Peyer's patch (tissue), 4 donors: ENCODE measurements around the gene P2RX7.

Source experiments
- POLR2A ChIP-seq, 2 donors: fragments of 450-650 bp; IDR thresholded peaks; one replicate each; pipeline ENCODE4 v1.5.1; 2017; ENCODE audit warnings: antibody characterized with exemption in 2 of 2, mild to moderate bottlenecking in 2 of 2, moderate library complexity in 2 of 2
- TF ChIP-seq, protein P1 (sequence below), 6 experiments: fragments of 450-650 bp in 4 of 6; fragments of 200-600 bp in 2 of 6; sonication (generic) in 1 of 6; IDR thresholded peaks; one replicate each; pipeline ENCODE4 v1.5.1; 2017 to 2019; ENCODE audit warnings: antibody characterized with exemption in 6 of 6, mild to moderate bottlenecking in 3 of 6, moderate library complexity in 1 of 6

- no peak for TF ChIP-seq POLR2A (IDR thresholded peaks at IDR 0.05)
- TF ChIP-seq, protein P1, sequence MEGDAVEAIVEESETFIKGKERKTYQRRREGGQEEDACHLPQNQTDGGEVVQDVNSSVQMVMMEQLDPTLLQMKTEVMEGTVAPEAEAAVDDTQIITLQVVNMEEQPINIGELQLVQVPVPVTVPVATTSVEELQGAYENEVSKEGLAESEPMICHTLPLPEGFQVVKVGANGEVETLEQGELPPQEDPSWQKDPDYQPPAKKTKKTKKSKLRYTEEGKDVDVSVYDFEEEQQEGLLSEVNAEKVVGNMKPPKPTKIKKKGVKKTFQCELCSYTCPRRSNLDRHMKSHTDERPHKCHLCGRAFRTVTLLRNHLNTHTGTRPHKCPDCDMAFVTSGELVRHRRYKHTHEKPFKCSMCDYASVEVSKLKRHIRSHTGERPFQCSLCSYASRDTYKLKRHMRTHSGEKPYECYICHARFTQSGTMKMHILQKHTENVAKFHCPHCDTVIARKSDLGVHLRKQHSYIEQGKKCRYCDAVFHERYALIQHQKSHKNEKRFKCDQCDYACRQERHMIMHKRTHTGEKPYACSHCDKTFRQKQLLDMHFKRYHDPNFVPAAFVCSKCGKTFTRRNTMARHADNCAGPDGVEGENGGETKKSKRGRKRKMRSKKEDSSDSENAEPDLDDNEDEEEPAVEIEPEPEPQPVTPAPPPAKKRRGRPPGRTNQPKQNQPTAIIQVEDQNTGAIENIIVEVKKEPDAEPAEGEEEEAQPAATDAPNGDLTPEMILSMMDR (IDR thresholded peaks at IDR 0.05), result peak; percentile 81 to 95 (median 90)
These were observed 22.3 kb upstream of the P2RX7 start for GRCh38 chr12:121110211-121110940.
